Medulla oblongata (tissue), 1 donor: Measurements from ENCODE around the gene ABR.

Experiments used
- DNase-seq: peaks from one replicate; pipeline ENCODE4 v3.0.0-alpha.2; 2015; ENCODE audit errors: extremely low spot score

ABR gene

DNA sequence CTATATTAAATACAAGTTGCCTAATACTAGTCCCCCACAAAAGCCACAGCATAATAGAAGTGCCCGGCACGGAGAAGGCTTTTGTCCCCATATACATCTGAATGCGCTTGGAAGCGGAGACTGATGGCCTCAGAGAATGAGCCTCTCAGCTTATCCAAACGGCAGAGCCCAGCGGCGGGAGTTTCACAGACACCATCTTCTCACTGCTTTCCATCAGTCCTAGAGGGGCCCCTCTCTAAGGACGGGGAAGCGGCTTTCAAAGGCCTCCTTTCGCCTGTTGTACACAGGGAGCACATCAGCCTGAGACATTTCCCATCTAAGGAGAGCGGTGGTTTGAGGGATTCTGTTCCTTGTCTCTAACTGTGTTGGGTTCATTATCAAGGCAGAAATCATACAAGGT is 217.1 kb downstream of the ABR start:
- DNase-seq = no peak

DNA sequence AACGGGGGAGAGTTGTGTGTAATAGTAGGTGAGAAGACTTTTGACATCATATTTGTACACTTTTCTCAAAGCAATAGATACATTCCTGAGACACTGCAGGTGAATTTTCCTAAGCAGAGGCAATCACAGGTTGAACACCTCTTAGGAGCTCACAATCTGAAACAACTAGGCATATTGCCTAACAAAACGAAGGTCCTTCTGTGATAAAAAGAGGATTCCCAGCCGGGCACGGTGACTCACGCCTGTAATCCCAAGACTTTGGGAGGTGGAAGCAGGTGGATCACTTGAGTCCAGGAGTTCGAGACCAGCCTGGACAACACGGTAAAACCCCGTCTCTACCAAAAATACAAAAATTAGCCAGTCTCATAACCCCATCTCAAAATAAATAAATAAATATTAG is 217.6 kb downstream of the ABR start:
- DNase-seq = no peak

- DNase-seq = no peak
These were observed 220.9 kb downstream of the ABR start for GRCh38 chr17:958712-959451.

GRCh38 chr17:957856-958421 is 221.8 kb downstream of the ABR start:
- DNase-seq = no peak

DNA sequence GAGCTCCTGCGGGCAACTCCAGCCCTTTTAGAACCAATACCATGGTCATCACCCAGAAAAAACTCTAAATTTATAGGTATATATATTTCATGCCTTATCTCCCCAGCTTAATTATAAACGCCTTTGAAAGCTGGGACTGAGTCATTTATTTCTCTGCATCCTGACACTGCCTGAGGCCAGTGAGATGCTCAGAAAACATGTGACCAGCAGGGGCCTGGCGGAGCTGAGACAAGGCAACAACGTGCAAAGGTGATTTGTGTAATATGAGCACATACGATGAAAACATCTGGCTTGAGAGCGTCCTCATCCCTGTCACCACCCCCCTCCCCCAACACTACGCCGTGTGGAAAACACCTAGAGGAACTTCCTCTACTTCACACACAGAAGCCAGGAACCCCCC is 222.9 kb downstream of the ABR start:
- no peak for DNase-seq

DNA sequence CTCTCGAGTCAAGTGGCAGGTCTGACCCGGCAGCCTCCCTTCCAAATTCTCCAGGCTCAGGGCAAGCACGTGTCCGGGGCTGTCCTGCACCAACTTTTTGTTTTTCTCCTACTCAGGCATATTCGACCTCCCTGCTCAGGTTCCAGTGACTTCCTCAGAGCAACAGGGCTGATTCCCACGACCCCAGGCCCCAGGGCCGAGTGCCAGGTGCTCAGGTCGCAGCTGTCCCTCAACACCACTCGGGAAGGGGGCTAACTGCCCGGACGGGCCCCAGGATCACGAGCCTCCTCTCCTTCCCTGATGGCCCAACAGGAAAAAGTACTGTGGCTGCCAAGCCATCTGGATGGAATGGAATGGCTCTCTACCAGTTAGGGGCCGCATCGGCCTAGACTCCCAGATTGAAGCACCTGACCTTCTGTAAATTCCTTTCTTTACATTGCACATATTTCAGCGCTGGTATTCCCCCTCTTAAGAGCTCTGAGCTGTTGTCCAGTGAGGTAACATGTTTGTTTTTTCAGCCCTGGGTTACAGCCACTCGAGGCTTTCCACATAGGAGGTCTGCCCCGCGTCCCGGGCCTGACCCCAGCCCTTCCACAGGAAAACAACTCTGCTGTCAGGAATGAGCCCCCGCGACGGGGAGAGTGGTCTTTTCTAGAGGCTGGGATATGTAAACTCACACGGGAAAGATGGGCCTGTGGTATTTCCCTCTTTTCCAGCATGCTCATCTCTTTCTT is 225.2 kb downstream of the ABR start:
- DNase-seq = no peak

- DNase-seq = no peak
These were observed 226.0 kb downstream of the ABR start for GRCh38 chr17:953767-954166.
